ENCODE measurements around the gene GMCL2.

- TF ChIP-seq CTCF (conservative IDR thresholded peaks at IDR 0.05 in 1 of 2, IDR thresholded peaks at IDR 0.05 in 1 of 2; ENCODE audit: extremely low read depth in 1 of 2, insufficient read depth in 1 of 2, low read depth in 1 of 2, low read length in 2 of 2) (no peak), EZH2 (IDR thresholded peaks at IDR 0.05; ENCODE audit: borderline replicate concordance, low read length) (no peak)
These were observed 47.1 kb upstream of the GMCL2 start for GRCh38 chr5:178234121-178234749.

All from mammary epithelial cell (primary cell).